Endothelial cell of coronary artery (primary cell): ENCODE data around the gene DGCR6L. TPM values are rescaled to one million over a fixed set of nuclear protein-coding genes. Genes with fewer than 3 reads are reported as not detected.

ENCODE experiments used
- total RNA-seq: library from RNA; depleted of rRNA; stranded (reverse); fragments of >200 nt; gene quantifications from 2 replicates; pipeline ENCODE4 v1.2.3, GENCODE V29; 2014

The DGCR6L gene
- total RNA-seq: 46.8 and 48.0 TPM in 2 replicates

DNA sequence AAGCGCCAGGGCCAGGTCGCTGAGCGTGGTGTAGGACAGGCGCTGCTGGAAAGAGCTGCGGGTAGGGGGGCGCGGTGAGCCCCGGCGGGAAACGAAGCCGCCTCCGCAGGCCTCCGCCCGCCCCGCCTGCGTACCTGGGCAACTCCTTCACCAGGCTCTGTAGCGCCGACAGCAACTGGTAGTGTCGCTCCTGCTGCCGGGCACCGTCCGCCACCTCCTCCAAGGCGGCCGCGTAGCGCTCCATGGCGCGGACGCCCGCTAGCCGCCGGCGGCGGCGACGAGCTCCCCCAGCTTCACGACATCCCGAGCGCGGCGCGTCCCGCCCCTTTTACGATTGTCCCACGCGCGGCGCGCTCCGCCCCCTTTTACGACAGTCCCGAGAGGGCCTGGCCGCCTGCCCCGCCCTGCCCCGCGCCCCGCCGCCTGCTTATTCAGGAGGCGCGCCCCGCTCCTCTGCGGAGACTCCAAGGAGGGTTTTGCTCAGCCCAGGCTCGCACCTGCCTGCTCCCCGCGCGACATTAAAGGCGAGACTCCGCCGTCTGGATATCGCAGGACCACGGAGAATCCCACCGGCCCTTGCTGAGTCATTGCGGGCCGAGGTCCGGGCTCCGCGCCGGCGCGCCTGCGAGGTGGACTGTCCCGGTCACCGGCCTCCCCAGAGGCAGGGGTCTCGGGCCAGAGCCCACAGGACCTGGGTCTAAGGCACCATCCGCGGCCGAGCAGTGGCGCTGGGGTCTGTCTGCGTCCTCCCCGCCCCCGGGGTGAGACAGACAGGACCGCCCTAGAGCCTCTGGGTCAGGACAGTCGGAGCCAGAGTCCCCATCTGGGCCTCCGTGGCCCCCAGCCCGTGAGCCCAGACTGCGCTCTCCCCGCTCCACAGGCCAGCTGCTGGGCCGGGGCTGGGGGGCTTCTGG lies at the start of gene DGCR6L:
Gene DGCR6L, minus strand, starts transcription at position 316 of the 914 bp plus-strand sequence. Its CDS starts 72 bp downstream, at position 244.

GRCh38 chr22:20268279-20269012 lies 51.4 kb downstream of the DGCR6L start, which contains the start of gene RTN4R:
RTN4R (minus strand) TSS chr22:20268318; CDS start chr22:20268092, 226 bp downstream.

Other genes with a start within 250 kb of the DGCR6L start
- gene DGCR8, start 239.8 kb downstream of the DGCR6L start, total RNA-seq: 35.3 and 39.2 TPM in 2 replicates
- 162 and 252 TPM in 2 replicates for gene RANBP1, start 204.0 kb downstream of the DGCR6L start, total RNA-seq
- gene TRMT2A, start 202.8 kb downstream of the DGCR6L start, total RNA-seq: 42.2 and 55.3 TPM in 2 replicates
- gene ZDHHC8, start 188.3 kb downstream of the DGCR6L start, total RNA-seq: 6.6 and 16.0 TPM in 2 replicates
- 6.4 and 6.7 TPM in 2 replicates for gene CCDC188, start 169.0 kb downstream of the DGCR6L start, total RNA-seq
- gene RTN4R, start 51.7 kb downstream of the DGCR6L start, total RNA-seq: 0.19 and 0.54 TPM in 2 replicates
- 12.6 and 15.0 TPM in 2 replicates for gene ZNF74, start 74.1 kb upstream of the DGCR6L start, total RNA-seq
- gene SCARF2, start 117.8 kb upstream of the DGCR6L start, total RNA-seq: 11.9 and 17.2 TPM in 2 replicates
- gene KLHL22, start 175.7 kb upstream of the DGCR6L start, total RNA-seq: 16.0 and 19.9 TPM in 2 replicates
- gene MED15, start 187.6 kb upstream of the DGCR6L start, total RNA-seq: 28.2 and 37.9 TPM in 2 replicates